B cell (primary cell): Measurements from ENCODE around the gene MYO19.

Source experiments
- CTCF ChIP-seq: fragments of 200-600 bp; IDR thresholded peaks from one replicate; pipeline ENCODE4 v1.8.0; 2022; ENCODE audit warnings: antibody characterized with exemption, mild to moderate bottlenecking
- EZH2 ChIP-seq: IDR thresholded peaks from 2 replicates; pipeline ENCODE4 v1.6.1; 2012; ENCODE audit warnings: borderline replicate concordance, low read depth, mild to moderate bottlenecking, moderate library complexity, low read length; ENCODE audit not compliant: insufficient read depth, poor library complexity, severe bottlenecking

DNA sequence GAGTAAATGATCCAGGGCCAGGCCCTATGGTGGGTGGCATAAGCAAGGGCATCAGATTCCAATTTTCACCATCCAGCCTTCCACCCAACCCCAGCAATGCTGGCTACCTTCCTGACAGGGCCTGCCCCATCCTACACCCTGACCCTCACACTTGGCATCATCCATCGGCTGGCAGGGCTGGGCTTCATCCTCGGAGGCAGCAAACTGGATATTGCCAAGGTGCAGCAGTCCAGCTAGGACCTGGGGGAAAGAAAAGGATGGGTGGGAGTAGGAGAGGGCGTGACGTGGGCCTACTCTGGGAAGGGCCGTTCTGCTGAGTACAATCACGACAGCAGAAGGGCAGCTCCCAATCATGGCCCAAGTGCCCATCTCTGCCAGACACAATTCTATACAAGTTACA, 23.5 kb downstream of the MYO19 start:
- TF ChIP-seq CTCF (no peak), EZH2 (no peak)
